DOHH2 (cell line): ENCODE measurements around the gene SRM.
"Not testable (repeated sequence)": the region's sequence is repeated elsewhere in the genome, so short reads cannot be mapped to it uniquely, and the experiment has no call there.

ENCODE experiments used
- EZH2phosphoT487 ChIP-seq: fragments of 200-600 bp; sonication (generic); IDR thresholded peaks from 2 replicates; pipeline ENCODE4 v1.6.1; 2017; ENCODE audit warnings: borderline replicate concordance, mild to moderate bottlenecking, antibody characterized with exemption, low read length, moderate library complexity, mixed read lengths
- TF ChIP-seq, protein P1 (sequence below): fragments of 200-600 bp; sonication (generic); IDR thresholded peaks from one replicate; pipeline ENCODE4 v1.5.1; 2014; ENCODE audit warnings: antibody characterized with exemption, mild to moderate bottlenecking, low read depth, low read length; ENCODE audit not compliant: poor library complexity, severe bottlenecking

DNA sequence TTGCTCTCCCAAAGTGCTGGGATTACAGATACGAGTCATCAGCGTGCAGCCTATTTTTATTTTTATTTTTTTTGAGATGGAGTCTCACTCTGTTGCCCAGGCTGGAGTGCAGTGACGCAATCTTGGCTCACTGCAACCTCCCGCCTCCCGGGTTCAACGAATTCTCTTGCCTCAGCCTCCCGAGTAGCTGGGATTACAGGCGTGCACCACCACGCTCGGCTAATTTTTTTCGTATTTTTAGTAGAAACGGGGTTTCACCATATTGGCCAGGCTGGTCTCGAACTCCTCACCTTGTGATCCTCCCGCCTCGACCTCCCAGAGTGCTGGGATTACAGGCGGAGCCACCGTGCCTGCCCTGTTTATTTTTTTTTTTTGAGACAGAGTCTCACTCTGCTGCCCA lies 41.0 kb upstream of the SRM start:
- TF ChIP-seq, protein P1, sequence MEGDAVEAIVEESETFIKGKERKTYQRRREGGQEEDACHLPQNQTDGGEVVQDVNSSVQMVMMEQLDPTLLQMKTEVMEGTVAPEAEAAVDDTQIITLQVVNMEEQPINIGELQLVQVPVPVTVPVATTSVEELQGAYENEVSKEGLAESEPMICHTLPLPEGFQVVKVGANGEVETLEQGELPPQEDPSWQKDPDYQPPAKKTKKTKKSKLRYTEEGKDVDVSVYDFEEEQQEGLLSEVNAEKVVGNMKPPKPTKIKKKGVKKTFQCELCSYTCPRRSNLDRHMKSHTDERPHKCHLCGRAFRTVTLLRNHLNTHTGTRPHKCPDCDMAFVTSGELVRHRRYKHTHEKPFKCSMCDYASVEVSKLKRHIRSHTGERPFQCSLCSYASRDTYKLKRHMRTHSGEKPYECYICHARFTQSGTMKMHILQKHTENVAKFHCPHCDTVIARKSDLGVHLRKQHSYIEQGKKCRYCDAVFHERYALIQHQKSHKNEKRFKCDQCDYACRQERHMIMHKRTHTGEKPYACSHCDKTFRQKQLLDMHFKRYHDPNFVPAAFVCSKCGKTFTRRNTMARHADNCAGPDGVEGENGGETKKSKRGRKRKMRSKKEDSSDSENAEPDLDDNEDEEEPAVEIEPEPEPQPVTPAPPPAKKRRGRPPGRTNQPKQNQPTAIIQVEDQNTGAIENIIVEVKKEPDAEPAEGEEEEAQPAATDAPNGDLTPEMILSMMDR, result not testable (repeated sequence)
- TF ChIP-seq EZH2phosphoT487, result not testable (repeated sequence)
